A549 (cell line): ENCODE measurements around the gene SH3RF1.

ENCODE experiments used
- CEBPB ChIP-seq, 2 experiments: fragments of >200 bp in 1 of 2; sonication (Bioruptor Twin) in 1 of 2; formaldehyde crosslinking in 1 of 2; IDR thresholded peaks; 2 replicates each; pipeline ENCODE4 v1.6.1; 2012 to 2016
- MYC ChIP-seq: IDR thresholded peaks from 2 replicates; pipeline ENCODE4 v1.6.1; 2012; ENCODE audit warnings: mild to moderate bottlenecking, inconsistent platforms, low read length, improper control_type of control experiment, borderline replicate concordance
- TF ChIP-seq, protein P1 (sequence below): fragments of >200 bp; sonication (Bioruptor Twin); formaldehyde crosslinking; IDR thresholded peaks from 3 replicates; pipeline ENCODE4 v1.5.1; 2016

DNA sequence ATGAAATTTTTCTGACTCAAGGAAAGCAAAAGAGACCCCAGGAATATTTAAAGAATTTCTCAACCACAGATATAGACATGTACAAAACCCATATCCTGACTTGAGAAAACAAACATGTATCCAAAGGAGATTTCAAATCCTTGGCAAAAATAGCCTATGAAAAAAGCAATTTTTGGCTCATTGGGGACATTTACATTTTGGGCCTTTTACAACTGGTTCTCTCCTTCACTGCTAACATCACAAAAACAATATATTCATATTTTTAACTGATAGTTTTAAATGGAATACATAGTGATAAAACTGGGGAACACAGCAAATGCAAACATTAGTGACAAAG is 65.0 kb downstream of the SH3RF1 start:
- TF ChIP-seq, protein P1, sequence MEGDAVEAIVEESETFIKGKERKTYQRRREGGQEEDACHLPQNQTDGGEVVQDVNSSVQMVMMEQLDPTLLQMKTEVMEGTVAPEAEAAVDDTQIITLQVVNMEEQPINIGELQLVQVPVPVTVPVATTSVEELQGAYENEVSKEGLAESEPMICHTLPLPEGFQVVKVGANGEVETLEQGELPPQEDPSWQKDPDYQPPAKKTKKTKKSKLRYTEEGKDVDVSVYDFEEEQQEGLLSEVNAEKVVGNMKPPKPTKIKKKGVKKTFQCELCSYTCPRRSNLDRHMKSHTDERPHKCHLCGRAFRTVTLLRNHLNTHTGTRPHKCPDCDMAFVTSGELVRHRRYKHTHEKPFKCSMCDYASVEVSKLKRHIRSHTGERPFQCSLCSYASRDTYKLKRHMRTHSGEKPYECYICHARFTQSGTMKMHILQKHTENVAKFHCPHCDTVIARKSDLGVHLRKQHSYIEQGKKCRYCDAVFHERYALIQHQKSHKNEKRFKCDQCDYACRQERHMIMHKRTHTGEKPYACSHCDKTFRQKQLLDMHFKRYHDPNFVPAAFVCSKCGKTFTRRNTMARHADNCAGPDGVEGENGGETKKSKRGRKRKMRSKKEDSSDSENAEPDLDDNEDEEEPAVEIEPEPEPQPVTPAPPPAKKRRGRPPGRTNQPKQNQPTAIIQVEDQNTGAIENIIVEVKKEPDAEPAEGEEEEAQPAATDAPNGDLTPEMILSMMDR, result no peak
- TF ChIP-seq MYC (no peak), CEBPB (IDR thresholded peaks at IDR 0.05) (no peak)
